ENCODE results near the gene SSPN. TPM values are rescaled to one million over a fixed set of nuclear protein-coding genes. Genes with fewer than 3 reads are reported as not detected.

Gene SSPN
- total RNA-seq, 1 experiment from 2014 or later: 10.4 TPM

- H3K36me3 ChIP-seq (ENCODE audit: low read depth): no peaks in the 10 kb centered on the region
- no peaks in the 10 kb centered on the region; the same call in 1 of the 2 replicates for H3K9me3 ChIP-seq (ENCODE audit: insufficient read depth, low read depth)
- no peaks in the 10 kb centered on the region for H3K79me2 ChIP-seq (ENCODE audit: low read depth)
- peaks cover 12% of the 10 kb centered on the region; the same call in 1 of the 2 replicates for H3K4me1 ChIP-seq (replicated peaks; ENCODE audit: insufficient read depth)
- intact Hi-C loops (cut with micrococcal nuclease; ENCODE audit: unreplicated experiment): loop anchor here (10.0 kb wide), 1 partner anchor 271 kb away; the partner anchor contains the start of gene RASSF8
- peak overlapping the region; percentile 83; the same call in 1 of the 2 replicates for H3K4me2 ChIP-seq
- BruUV-seq (replicated peaks): no TSS peak
- H3K9me2 ChIP-seq (ENCODE audit: insufficient read depth): no peaks in the 10 kb centered on the region
- no peaks in the 10 kb centered on the region for H3K27me3 ChIP-seq (ENCODE audit: insufficient read depth, low read depth)
- ChIA-PET CTCF (interaction anchor here (0.6 to 0.7 kb wide), 3 partner anchors 11 to 506 kb away, joined by 3 to 9 read pairs (median 7); no protein-coding TSS in a partner anchor), POLR2A (ENCODE audit: unreplicated experiment) (no interaction called here)
- no peak for DNase-seq
- TF ChIP-seq EZH2 (IDR thresholded peaks at IDR 0.05; ENCODE audit: low read depth) (no peak), CTCF (conservative IDR thresholded peaks at IDR 0.05) (no peak)
- no peak overlapping the region; the same call in 1 of the 2 replicates for H2AFZ ChIP-seq
- peaks cover 6% of the 10 kb centered on the region; the same call in 1 of the 2 replicates for H3F3A ChIP-seq (ENCODE audit: insufficient read depth, low read depth)
- H3K4me3 ChIP-seq: no peak overlapping the region; the same call in 1 of the 2 replicates
- H3K27ac ChIP-seq: no peak overlapping the region
- H4K20me1 ChIP-seq (ENCODE audit: insufficient read depth): no peaks in the 10 kb centered on the region
These were observed 30.7 kb downstream of the SSPN start for GRCh38 chr12:26226122-26226521.

- Histone ChIP-seq H3K9me2 (ENCODE audit: insufficient read depth) (no peaks in the 10 kb centered on the region), H3K4me3 (peak overlapping the region; percentile 52; the same call in 1 of the 2 replicates), H4K20me1 (ENCODE audit: insufficient read depth) (no peaks in the 10 kb centered on the region), H3K9me3 (ENCODE audit: insufficient read depth, low read depth) (no peaks in the 10 kb centered on the region; the same call in 1 of the 2 replicates), H3F3A (ENCODE audit: insufficient read depth, low read depth) (peaks cover 6% of the 10 kb centered on the region; the same call in 1 of the 2 replicates), H3K36me3 (ENCODE audit: low read depth) (no peaks in the 10 kb centered on the region), H3K27me3 (ENCODE audit: insufficient read depth, low read depth) (no peaks in the 10 kb centered on the region), H2AFZ (peak overlapping the region; percentile 79), H3K4me1 (replicated peaks; ENCODE audit: insufficient read depth) (peaks cover 17% of the 10 kb centered on the region; the same call in 1 of the 2 replicates), H3K27ac (no peak overlapping the region), H3K4me2 (peak overlapping the region; percentile 83), H3K79me2 (ENCODE audit: low read depth) (no peaks in the 10 kb centered on the region)
- POLR2A ChIA-PET (ENCODE audit: unreplicated experiment): interaction anchor here (0.6 to 0.7 kb wide), 3 partner anchors 13 to 92 kb away, joined by 4 to 5 read pairs (median 4); no protein-coding TSS in a partner anchor
- TF ChIP-seq EZH2 (IDR thresholded peaks at IDR 0.05; ENCODE audit: low read depth) (no peak), CTCF (conservative IDR thresholded peaks at IDR 0.05) (no peak)
- DNase-seq: peak in 1 of 2 experiments; percentile 68
- no TSS peak for BruUV-seq (replicated peaks)
- CTCF ChIA-PET: interaction anchor here (0.6 kb wide), 1 partner anchor 28 kb away, joined by 6 read pairs; no protein-coding TSS in a partner anchor
- intact Hi-C loops (cut with micrococcal nuclease; ENCODE audit: unreplicated experiment): loop anchor here (10.0 kb wide), 1 partner anchor 272 kb away; the partner anchor contains the start of gene RASSF8
These were observed 31.4 kb downstream of the SSPN start for GRCh38 chr12:26226629-26227360.

- Histone ChIP-seq H3K4me1 (replicated peaks; ENCODE audit: insufficient read depth) (peaks cover 17% of the 10 kb centered on the region; the same call in 1 of the 2 replicates), H3K27ac (no peak overlapping the region), H2AFZ (no peak overlapping the region), H3K4me2 (peak overlapping the region; percentile 83), H3K79me2 (ENCODE audit: low read depth) (no peaks in the 10 kb centered on the region), H3K9me2 (ENCODE audit: insufficient read depth) (no peaks in the 10 kb centered on the region), H3K4me3 (peak overlapping the region; percentile 52; the same call in 1 of the 2 replicates), H3K36me3 (ENCODE audit: low read depth) (no peaks in the 10 kb centered on the region), H3K27me3 (ENCODE audit: insufficient read depth, low read depth) (no peaks in the 10 kb centered on the region), H4K20me1 (ENCODE audit: insufficient read depth) (no peaks in the 10 kb centered on the region), H3F3A (ENCODE audit: insufficient read depth, low read depth) (peaks cover 6% of the 10 kb centered on the region; the same call in 1 of the 2 replicates), H3K9me3 (ENCODE audit: insufficient read depth, low read depth) (no peaks in the 10 kb centered on the region; the same call in 1 of the 2 replicates)
- no TSS peak for BruUV-seq (replicated peaks)
- intact Hi-C loops (cut with micrococcal nuclease; ENCODE audit: unreplicated experiment): loop anchor here (10.0 kb wide), 1 partner anchor 273 kb away; the partner anchor contains the start of gene RASSF8
- POLR2A ChIA-PET (ENCODE audit: unreplicated experiment): interaction anchor here (0.6 to 0.7 kb wide), 2 partner anchors 35 to 93 kb away, joined by 4 read pairs; no protein-coding TSS in a partner anchor
- TF ChIP-seq EZH2 (IDR thresholded peaks at IDR 0.05; ENCODE audit: low read depth): no peak
- no peak for DNase-seq
- CTCF ChIA-PET: interaction anchor here (0.6 kb wide), 1 partner anchor 28 kb away, joined by 6 read pairs; no protein-coding TSS in a partner anchor
These were observed 32.0 kb downstream of the SSPN start for GRCh38 chr12:26227361-26227745.

Measured in PC-9 (cell line).